IPS-NIHi7 (cell line): ENCODE results near the gene DPY19L3.
"Not testable (repeated sequence)": the region's sequence is repeated elsewhere in the genome, so short reads cannot be mapped to it uniquely, and the experiment has no call there.

Experiments used
- DNase-seq: peaks from one replicate; pipeline ENCODE4 v3.0.0; 2012; ENCODE audit warnings: mixed read lengths; ENCODE audit errors: extremely low spot score

The DPY19L3 gene

DNA sequence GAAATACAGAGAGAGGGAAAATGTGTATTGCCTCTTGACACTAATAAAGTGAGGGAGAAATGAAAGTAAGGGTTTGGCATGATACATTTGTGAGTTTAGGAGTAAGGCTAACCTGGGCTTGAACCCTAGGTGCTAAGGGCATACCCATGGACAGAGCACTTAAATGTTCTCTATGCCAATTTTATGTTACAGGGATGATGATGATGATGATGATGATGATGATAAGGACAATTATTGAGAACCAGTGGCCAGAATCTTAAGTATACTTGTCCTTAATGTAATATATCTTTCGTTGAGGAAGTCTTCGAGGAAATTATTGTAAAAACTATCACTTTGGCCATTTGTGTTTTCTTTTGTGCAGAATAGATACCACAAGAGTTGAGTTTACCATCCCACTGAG, 33.2 kb downstream of the DPY19L3 start:
- DNase-seq = no peak

DNA sequence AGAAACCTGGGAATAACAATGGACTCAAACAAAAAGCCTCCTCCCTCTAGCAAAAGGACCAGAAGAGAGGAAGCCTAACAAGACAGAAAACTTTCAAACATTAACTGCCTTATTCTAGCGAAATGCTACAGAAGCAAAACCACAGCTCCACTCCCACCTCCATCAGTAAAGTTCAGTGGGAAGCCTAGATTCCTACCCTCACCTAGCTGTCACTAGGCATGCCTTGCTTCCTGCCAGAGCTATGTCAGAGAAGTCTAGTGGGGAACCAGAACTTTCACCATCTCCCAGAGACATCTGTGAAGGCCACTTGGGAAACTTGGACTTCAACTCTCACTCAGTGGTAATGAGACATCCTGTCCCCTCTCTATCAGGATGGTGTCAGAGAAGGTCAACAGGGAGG, 37.1 kb downstream of the DPY19L3 start:
- DNase-seq = no peak

DNA sequence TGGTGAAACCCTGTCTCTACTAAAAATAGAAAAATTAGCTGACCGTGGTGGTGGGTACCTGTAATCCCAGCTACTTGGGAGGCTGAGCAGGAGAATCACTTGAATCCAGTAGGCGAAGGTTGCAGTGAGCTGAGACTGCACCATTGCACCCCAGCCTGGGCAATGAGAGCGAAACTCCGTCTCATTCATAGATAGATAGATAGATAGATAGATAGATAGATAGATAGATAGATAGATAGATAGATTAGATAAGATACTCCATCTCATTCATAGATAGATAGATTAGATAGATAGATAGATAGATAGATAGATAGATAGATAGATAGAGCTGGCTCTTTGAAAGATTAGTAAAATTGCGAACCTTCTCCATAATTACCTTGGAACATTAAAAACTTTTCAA, 42.0 kb downstream of the DPY19L3 start:
- DNase-seq = not testable (repeated sequence)

DNA sequence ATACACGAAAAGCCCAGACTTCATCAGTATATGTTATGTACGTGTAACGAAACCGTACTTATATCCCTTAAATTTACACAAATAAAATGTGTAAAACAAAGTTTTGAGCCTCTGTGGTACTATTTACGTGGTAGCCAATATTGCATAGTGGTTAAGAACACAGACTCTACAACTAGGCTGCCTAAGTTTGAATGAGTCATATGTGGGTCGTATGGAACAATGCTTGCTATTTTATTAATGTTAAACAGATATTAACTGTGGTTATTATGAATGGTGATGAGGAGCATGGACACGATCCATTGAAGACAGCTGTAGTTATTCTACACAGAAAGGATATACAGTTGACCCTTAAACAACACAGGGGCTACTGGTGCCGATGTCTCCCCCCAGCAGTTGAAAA, 42.5 kb downstream of the DPY19L3 start:
- DNase-seq = no peak

DNA sequence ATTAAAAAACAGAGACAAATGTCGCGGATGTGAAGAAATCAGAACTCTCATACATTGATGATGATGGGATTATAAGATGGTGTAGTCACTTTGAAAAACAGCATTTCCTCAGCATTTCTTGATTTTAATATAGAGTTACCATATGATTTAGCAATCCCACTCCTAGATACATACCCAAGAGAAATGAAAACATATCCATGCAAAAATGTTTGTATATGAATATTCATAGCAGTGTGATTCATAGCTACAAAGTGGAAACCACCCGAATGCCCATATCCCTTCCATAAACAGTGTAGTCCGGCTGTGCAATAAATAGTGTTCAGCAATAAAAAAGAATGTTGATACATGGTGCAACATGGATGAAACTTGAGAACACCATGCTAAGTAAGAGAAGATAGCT, 44.6 kb downstream of the DPY19L3 start:
- DNase-seq = no peak

DNA sequence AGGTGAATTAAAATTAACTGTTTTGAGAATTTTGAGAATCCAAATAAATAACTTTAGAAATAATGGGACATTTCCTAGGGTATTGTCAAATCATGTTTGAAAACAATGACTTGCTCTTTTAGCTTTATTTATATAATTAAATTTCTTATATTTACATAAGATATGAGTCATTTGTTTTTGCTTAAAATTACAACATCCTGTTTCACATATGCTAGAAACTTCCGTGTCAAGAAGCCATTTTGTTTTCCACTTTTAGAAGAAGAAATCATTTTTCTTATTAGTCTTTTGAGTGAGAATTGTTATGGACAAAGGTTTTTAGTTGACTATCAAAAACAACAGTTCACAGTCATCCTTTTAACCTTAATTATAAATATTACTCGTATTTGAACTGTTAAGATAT, 48.2 kb downstream of the DPY19L3 start:
- no peak for DNase-seq

DNA sequence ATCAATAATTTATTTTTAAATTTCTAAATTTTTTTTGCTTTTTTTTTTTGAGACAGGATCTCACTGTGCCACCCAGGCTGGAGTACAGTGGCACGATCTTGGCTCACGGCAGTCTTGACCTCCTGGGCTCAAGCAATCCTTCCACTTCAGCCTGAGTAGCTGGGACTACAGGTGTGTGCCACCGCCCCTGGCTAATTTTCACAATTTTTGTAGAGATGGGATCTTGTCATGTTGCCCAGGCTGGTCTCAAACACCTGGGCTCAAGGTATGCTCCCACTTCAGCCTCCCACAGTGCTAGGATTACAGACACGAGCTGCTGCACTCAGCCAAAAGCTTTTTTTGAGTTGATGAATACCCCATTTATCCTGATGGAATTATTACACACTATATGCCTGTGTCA, 50.8 kb downstream of the DPY19L3 start:
- DNase-seq = no peak

DNA sequence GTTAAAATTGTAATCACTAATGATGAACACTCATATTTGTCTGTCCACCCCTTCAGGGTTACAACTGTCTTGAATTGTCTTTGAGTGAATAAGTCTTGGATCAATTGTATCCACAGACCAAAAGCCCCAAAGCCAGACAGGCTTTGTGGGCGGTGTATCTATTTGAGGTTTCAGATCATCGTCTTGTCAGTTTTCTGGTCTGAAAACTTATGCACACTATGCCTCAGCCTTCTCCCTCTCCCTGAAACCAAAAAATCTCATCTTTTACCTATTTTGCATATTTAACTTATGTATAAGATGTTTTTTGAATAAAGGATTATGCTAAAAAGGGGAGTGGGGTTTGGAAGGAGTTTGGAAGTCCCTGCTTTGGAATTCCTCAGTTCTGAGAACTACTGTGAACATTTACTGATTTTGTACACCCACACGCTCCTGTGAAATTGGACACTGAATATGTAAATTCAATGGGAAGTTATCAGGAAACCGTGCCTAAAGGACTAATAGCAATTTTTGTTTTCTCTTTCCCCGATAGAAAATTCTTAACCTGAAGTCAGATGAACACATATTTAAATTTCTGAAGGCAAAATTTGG, 52.1 kb downstream of the DPY19L3 start:
- DNase-seq = no peak

DNA sequence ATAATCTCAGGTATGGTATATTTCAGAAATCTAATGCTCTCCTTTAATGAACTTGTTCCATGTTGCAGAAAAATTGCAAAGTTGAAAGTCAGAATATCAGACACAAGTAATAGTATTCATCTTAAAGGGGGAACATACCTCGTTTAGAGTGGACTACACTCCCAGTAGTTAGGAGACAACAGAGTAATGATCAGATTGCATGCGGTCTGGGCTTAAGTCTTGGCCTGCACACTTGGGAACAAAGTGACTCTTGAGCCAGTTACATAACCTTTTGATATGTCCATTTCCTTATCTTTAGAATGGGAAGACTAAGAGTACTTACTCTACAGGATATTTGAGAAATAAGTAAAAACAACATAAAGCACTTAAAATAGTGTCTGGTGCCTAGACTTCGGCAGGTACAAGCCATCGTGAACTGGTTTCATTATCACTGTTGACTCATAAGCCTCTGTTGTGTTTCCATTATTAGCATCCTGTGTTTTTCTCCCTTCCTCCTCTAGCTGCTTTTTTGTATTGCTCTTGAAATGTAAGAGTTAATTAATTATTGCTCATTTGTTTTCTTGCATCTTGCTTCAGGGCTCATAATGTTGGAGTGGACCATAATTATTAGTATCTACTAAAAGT, 53.0 kb downstream of the DPY19L3 start:
- DNase-seq = no peak

DNA sequence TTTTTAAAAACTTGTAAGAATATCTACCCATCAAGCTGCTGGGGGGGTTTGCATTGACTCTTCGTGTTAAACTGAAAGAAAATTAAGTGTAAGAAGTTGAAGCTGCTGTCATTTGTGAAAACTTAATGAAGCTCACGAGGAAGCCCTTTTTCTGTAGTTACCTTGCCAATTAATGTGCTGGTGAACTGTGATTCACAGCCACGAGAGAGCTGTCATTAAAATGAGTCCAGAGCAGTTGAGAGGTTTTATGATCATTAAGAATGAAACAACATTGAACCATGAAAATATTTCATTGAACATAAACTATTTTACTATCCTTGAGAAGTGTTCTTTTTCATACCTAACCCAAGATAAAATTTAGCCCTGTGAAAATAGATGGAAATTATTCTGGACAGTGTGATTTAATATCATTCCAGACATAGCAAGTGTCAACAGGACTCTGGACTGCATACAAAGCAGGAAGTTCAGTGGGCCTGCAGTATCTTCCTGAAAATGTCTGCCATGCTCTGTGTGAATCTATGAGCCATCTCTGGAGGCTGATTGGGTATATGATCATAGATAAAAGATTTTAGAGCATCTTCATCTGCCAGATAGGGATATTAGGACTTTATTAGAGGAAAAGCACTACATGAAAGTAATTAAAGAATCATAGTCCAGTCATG, 53.8 kb downstream of the DPY19L3 start:
- DNase-seq = no peak

DNA sequence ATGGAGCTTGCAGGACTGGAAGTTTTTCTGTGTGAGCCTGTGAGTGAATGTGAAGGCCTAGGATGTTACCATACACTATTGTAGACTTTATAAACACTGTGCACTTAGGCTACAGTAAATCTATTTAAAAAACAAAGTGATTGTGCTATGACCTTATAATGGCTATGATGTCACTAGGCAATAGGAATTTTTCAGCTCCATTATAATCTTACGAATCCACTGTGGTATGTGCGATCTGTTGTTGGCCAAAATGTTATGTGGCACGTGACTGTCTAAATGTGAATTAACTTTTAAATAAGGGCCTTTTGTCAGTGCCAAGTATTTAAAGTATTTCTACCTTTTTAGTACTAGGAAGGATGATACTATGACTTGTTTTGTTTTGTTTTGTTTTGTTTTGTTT, 54.9 kb downstream of the DPY19L3 start:
- no peak for DNase-seq

DNA sequence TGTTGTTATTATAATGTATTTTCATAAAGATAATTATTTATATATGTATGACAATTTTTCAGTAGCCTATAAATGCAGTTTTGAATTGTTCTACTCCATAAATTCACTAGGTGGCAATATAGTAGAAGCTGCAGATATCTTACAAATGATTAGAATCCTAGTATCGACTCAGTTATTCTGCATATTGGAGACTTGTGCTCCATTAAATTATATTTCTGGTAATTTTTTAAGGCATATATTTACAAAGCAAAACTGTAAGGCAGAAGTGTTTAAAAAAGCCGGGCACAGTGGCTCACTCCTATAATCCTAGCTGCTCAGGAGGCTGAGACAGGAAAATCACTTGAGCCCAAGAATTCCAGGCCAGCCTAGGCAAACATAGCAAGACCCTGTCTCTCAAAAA, 58.7 kb downstream of the DPY19L3 start:
- no peak for DNase-seq

DNA sequence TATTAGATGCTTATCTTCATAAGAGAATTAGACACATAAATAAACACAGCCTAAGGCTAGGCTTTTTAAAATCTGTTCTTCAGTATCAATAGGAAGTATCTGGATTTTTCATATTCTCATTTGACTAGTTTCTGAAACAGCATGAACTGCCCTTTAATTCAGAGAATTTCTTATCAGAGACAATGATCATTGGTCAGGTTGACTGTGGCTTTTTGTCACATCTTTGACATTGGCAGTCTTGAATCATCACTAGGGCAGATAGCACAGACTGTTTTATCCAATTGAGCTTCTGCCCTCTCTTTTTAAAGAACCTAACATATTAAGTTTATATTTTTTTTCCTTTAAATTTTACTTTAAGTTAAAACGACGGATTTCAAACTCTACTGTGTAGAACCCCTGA, 59.6 kb downstream of the DPY19L3 start:
- no peak for DNase-seq

DNA sequence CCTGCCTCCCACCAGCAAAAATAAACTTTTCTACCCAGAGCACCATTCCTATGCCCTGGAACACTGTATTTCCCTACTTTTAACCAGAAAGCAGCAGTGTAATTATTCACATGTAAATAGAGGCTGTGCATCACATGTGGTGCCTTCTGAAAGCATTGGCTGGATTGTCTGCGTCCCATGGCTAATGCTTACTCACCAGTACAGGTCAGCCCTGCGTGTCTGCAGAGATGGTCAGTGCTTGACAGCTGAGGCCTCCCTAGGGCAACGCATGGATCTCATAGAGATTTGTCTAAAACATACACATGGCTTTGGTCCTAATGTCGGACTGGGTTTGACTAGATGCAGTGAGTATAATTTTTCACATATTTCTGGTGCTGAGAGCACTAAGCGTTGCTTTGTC, 64.2 kb downstream of the DPY19L3 start:
- no peak for DNase-seq

DNA sequence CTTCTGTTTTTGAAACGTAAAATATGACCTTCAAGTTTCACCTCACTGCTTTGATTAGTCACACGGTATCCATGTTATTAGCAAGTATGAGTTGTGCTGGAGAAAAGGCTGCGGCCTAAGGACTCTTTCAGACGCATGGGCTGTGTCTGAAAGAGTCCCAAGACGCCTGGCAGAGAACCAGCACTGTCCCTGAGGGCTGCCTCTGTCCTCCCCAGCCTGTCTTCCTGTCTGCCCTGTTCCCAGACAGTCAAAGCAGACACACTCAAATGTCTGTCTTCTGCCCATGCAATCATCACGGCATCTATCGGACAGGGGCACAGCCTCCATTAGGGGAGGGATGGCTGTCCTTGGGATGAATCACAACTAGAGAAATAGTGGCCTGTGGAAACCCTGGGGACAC, 65.5 kb downstream of the DPY19L3 start:
- DNase-seq = no peak

DNA sequence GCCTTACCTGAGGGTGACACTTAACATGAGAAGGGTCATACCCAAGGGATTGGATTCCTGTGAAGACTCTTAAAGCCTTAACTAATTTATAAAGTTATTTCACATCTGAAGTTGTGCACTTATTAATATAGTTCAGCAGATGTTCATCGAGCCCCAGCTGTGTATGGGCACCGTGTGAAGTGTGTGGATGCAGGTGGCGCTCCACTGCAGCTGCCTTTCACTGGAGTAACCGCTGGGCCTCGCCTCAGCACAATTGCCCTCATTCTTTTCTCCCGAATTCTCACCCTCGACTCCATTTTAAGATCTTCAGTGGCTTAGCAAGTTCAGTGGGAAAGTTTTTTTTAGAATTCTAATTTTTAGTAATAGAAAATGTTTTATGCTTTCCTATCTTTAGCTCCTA, 66.2 kb downstream of the DPY19L3 start:
- DNase-seq = no peak

DNA sequence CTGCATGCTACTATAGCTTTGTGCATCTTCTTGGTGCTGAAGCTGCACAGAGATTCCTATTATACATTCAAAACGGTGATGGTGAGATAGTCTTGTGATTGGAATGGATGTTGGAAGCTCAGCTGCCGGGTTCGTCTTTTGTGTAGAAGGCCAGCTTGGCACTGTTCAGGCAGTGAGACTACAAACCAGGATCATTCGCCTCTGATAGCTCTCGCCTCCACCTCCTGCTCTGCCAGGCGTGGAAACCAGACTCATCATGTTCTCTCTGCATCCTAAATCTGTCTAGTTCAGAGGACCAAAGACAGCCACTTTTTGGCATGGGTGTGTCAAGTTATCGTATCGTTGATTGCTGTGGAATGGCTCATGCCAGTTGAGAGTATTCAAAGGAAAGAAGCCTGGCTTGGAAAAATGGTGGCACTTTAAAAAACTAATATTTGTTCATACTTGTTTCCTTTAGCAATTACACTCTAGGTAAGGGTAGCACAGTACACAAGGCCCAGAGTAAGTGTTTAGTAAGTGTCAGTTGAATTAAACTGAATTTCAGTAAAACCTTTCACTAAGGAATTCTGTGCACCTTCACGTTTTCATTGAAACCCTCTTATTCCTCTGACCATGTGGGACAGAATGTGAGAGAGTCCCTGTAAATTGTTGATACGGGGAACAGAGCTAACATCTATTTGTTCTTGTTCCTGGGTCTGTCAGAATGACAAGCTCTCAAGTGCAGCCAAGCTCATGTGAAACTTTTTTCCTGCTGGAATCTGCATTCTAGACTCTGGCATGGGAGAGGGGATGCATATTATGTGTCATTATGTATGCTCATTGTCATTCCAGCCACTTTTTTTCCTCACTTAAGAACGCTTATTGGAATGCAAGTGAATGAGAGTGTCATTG, 69.8 kb downstream of the DPY19L3 start:
- DNase-seq = no peak

DNA sequence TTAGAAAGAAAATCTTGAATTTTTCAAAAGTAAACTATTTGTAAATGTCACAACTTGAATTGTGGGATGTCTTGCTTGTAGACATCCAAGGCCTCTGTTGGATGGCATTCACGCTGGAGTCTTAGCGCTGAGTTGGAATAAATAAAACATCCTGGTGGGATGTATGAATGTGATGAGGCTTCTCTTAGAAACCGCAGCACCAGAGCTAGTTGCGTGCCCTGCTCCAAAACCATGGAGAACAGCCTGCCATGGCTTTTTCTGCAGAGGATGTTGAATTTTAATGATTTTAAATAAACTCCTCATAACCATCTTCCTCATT, 70.4 kb downstream of the DPY19L3 start:
- no peak for DNase-seq

DNA sequence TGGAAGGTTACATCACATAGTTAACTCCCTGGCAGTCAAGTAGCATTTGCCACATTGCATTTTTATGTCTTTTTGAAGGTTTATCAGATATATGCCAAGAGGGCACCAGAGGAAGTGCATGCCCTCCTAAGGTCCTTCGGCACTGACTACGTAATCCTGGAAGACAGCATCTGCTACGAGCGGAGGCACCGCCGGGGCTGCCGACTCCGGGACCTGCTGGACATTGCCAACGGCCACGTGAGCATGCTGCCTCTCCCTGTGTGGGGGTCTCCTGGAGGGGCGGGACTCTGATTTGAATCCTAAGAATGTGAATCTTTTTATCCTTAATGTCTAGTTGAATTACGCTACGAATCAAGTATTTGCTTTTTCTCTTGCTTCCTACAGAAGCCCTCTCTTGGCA, 74.8 kb downstream of the DPY19L3 start:
- DNase-seq = no peak

DNA sequence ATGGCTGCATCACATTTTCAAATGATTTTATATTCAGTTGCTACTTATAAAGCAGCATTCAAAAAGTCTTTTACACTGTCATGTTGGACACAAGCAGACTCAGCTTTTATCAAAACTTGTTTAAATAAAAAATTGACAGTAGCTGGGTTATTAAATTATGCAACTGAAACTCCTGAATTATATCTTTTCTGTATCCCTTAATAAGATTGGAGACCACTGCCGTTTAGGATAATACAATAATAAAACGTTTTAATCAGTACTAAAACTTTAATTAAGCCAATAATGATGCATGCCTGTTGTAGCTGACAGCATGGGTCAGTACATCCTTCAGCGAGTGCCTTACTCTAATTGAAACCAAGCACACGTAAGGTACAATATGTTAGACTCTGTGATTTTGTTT, 78.0 kb downstream of the DPY19L3 start:
- DNase-seq = no peak

DNA sequence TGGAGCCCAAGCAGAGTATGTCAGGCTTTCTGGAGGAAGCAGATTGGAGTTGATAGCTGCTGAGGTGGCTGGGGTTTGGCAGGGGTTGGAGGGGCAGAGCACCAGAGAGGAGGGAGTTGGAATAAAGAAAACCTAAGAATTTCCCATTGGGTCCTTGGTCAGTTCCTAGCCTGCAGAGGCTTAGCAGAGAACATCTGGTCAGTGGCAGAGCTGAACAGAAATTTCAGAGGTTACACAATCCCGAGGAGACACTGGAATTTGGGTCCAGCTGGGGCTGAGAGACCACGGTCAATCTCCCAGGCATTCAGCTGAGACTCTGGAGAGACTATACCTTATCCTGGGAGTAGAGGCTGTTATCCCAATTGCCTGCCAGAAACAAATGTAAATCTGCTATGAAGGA, 84.4 kb downstream of the DPY19L3 start:
- no peak for DNase-seq

DNA sequence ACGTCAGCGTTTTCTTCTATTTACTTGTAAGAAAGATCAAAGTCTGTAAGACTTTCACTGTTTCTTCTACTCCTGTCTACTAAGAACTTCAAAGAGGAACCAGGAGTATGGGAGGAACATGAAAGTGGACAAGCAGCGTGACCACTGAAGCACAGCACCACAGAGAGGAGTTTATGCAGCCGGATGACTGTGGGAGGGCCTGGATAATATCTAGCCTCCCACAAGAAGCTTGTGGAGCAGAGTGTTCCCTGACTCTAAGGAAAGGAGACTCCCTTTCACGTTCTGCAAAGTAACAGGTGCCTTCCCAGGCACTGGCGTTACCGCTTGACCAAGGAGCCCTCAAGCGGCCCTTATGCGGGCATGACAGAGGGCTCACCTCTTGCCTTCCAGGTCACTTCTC, 91.8 kb downstream of the DPY19L3 start:
- no peak for DNase-seq
